Endothelial cell of umbilical vein (primary cell): ENCODE results near the gene WIPI1.

ENCODE experiments used
- MYC ChIP-seq: IDR thresholded peaks from one replicate; pipeline ENCODE4 v1.6.1; 2011; ENCODE audit warnings: mild to moderate bottlenecking, low read depth, low read length
- TF ChIP-seq, protein P1 (sequence below), 2 donors: IDR thresholded peaks; 1 replicate in 1 of 2; 2 replicates in 1 of 2; pipeline ENCODE4 v1.5.1; 2011; ENCODE audit warnings: low read length in 2 of 2, mild to moderate bottlenecking in 2 of 2, moderate library complexity in 2 of 2, control low read depth in 1 of 2, inconsistent platforms in 1 of 2, low read depth in 1 of 2; ENCODE audit not compliant: insufficient read depth in 1 of 2; ENCODE audit errors: extremely low read depth in 1 of 2
- TF ChIP-seq, protein P2 (sequence below): IDR thresholded peaks from 2 replicates; pipeline ENCODE4 v1.6.1; 2011; ENCODE audit not compliant: insufficient read depth, insufficient read length

- TF ChIP-seq, protein P1, sequence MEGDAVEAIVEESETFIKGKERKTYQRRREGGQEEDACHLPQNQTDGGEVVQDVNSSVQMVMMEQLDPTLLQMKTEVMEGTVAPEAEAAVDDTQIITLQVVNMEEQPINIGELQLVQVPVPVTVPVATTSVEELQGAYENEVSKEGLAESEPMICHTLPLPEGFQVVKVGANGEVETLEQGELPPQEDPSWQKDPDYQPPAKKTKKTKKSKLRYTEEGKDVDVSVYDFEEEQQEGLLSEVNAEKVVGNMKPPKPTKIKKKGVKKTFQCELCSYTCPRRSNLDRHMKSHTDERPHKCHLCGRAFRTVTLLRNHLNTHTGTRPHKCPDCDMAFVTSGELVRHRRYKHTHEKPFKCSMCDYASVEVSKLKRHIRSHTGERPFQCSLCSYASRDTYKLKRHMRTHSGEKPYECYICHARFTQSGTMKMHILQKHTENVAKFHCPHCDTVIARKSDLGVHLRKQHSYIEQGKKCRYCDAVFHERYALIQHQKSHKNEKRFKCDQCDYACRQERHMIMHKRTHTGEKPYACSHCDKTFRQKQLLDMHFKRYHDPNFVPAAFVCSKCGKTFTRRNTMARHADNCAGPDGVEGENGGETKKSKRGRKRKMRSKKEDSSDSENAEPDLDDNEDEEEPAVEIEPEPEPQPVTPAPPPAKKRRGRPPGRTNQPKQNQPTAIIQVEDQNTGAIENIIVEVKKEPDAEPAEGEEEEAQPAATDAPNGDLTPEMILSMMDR (IDR thresholded peaks at IDR 0.05; ENCODE audit: extremely low read depth in 1 of 2, insufficient read depth in 1 of 2, low read depth in 1 of 2, low read length in 2 of 2) = no peak
- no peak for TF ChIP-seq MYC
- TF ChIP-seq, protein P2, sequence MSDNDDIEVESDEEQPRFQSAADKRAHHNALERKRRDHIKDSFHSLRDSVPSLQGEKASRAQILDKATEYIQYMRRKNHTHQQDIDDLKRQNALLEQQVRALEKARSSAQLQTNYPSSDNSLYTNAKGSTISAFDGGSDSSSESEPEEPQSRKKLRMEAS = no peak
These were observed 56.0 kb downstream of the WIPI1 start for GRCh38 chr17:68401288-68401687.
